Transverse colon (tissue), 4 donors: Measurements from ENCODE around the gene CPAMD8. TPM values are rescaled to one million over a fixed set of nuclear protein-coding genes. Genes with fewer than 3 reads are reported as not detected.

ENCODE experiments used
- DNase-seq: peaks from one replicate; pipeline ENCODE4 v3.0.0-alpha.2; 2019
- H3K27ac ChIP-seq, 4 donors: fragments of 200-600 bp; sonication (generic); 2 replicates each; pipeline ENCODE4 v1.5.1; 2016 to 2018; ENCODE audit warnings: inconsistent platforms in 4 of 4
- H3K27me3 ChIP-seq: fragments of 200-600 bp; sonication (generic); 2 replicates; pipeline ENCODE4 v1.5.1; 2017; ENCODE audit warnings: inconsistent platforms
- H3K36me3 ChIP-seq, 4 donors: fragments of 200-600 bp; sonication (generic); 2 replicates each; pipeline ENCODE4 v1.5.1; 2017 to 2019; ENCODE audit warnings: inconsistent platforms in 4 of 4
- H3K4me1 ChIP-seq, 4 donors: fragments of 200-600 bp; sonication (generic); 2 replicates each; pipeline ENCODE4 v1.5.1; 2017 to 2020; ENCODE audit warnings: inconsistent platforms in 4 of 4
- H3K4me3 ChIP-seq, 4 donors: fragments of 200-600 bp; sonication (generic); 1 replicate in 1 of 4; 2 replicates in 3 of 4; pipeline versions ENCODE4 v1.5.1 to v1.6.1; 2017 to 2019; ENCODE audit warnings: inconsistent platforms in 4 of 4
- H3K9me3 ChIP-seq, 2 donors: fragments of 200-600 bp; sonication (generic); 2 replicates each; pipeline ENCODE4 v1.5.1; 2017 to 2019; ENCODE audit warnings: inconsistent platforms in 2 of 2
- EP300 ChIP-seq: sonication (generic); formaldehyde crosslinking; IDR thresholded peaks from one replicate; pipeline ENCODE4 v1.6.1; 2017; ENCODE audit warnings: antibody characterized with exemption, low read depth
- POLR2A ChIP-seq: fragments of 450-650 bp; IDR thresholded peaks from one replicate; pipeline ENCODE4 v1.6.1; 2016; ENCODE audit warnings: antibody characterized with exemption, mild to moderate bottlenecking, moderate library complexity
- POLR2AphosphoS5 ChIP-seq, 3 donors: sonication (generic); formaldehyde crosslinking; IDR thresholded peaks; one replicate each; pipeline ENCODE4 v1.6.1; 2016; ENCODE audit warnings: antibody characterized with exemption in 3 of 3
- WGBS, 2 donors: methylation state at CpG; one replicate each; pipeline ENCODE4 v1.1.5; 2018; ENCODE audit warnings: low coverage in 1 of 2; 5-methylcytosine and 5-hydroxymethylcytosine counted together
- in situ Hi-C, 4 donors: fragments of 200-750 bp; cut with MboI; loops; one replicate each; pipeline versions ENCODE4 v1.15.0 to v1.15.1; 2017; ENCODE audit warnings: low sequenced_read_pairs in 3 of 4, low pct_ligation_motif_present in 1 of 4, low pct_unique_long_range_greater_than_20kb in 1 of 4
- intact Hi-C: fragments of 100-400 bp; cut with DNase I; formaldehyde crosslinking; loops from one replicate; pipeline ENCODE4 v1.15.1; 2023; ENCODE audit warnings: low total_unique reads
- total RNA-seq, 4 donors: library from RNA; depleted of rRNA; stranded (reverse); fragments of >200 nt; gene quantifications; one replicate each; pipeline ENCODE4 v1.1.0, GENCODE V29; 2016
- TF ChIP-seq, protein P1 (sequence below), 5 experiments: fragments of 200-600 bp in 3 of 5; fragments of 450-650 bp in 2 of 5; sonication (generic) in 3 of 5; IDR thresholded peaks; 1 replicate in 2 of 5; 2 replicates in 3 of 5; pipeline ENCODE4 v1.5.1; 2016 to 2017; ENCODE audit warnings: antibody characterized with exemption in 5 of 5, inconsistent platforms in 3 of 5, mild to moderate bottlenecking in 2 of 5, moderate library complexity in 1 of 5

The CPAMD8 gene
- total RNA-seq, 4 donors from 2014 or later = 1.4 to 20.9 (median 7.7) TPM

GRCh38 chr19:16904599-16904998 is 122.0 kb downstream of the CPAMD8 start:
- H3K4me3 ChIP-seq = no peak overlapping the region
- no peaks in the 10 kb centered on the region for H3K36me3 ChIP-seq
- WGBS, 2 donors = 70% methylated on average over 5 of the region's 5 CpGs; no CpG with 5 or more reads in 1 of the 2 donors
- in situ Hi-C loops = loop anchor here in 1 of 4 donors (10.0 kb wide), 1 partner anchor 120 kb away; no protein-coding TSS in a partner anchor
- no peaks in the 10 kb centered on the region for H3K27me3 ChIP-seq
- H3K4me1 ChIP-seq = no peaks in the 10 kb centered on the region
- no peak overlapping the region for H3K27ac ChIP-seq
- TF ChIP-seq EP300 (no peak), POLR2A (no peak), POLR2AphosphoS5 (IDR thresholded peaks at IDR 0.05) (no peak)
- TF ChIP-seq, protein P1, sequence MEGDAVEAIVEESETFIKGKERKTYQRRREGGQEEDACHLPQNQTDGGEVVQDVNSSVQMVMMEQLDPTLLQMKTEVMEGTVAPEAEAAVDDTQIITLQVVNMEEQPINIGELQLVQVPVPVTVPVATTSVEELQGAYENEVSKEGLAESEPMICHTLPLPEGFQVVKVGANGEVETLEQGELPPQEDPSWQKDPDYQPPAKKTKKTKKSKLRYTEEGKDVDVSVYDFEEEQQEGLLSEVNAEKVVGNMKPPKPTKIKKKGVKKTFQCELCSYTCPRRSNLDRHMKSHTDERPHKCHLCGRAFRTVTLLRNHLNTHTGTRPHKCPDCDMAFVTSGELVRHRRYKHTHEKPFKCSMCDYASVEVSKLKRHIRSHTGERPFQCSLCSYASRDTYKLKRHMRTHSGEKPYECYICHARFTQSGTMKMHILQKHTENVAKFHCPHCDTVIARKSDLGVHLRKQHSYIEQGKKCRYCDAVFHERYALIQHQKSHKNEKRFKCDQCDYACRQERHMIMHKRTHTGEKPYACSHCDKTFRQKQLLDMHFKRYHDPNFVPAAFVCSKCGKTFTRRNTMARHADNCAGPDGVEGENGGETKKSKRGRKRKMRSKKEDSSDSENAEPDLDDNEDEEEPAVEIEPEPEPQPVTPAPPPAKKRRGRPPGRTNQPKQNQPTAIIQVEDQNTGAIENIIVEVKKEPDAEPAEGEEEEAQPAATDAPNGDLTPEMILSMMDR (IDR thresholded peaks at IDR 0.05) = no peak
- intact Hi-C loops = no loop called here
- no peaks in the 10 kb centered on the region for H3K9me3 ChIP-seq
- no peak for DNase-seq

- Histone ChIP-seq H3K27ac (no peak overlapping the region), H3K9me3 (no peaks in the 10 kb centered on the region), H3K4me1 (peaks cover 0 to 3% (median 0%) of the 10 kb centered on the region in 4 donors), H3K27me3 (no peaks in the 10 kb centered on the region), H3K36me3 (no peaks in the 10 kb centered on the region), H3K4me3 (no peak overlapping the region)
- in situ Hi-C loops (loop anchor here in 1 of 4 donors (10.0 kb wide), 1 partner anchor 119 kb away; no protein-coding TSS in a partner anchor), intact Hi-C loops (no loop called here)
- TF ChIP-seq EP300 (no peak), POLR2A (no peak), POLR2AphosphoS5 (IDR thresholded peaks at IDR 0.05) (no peak)
- TF ChIP-seq, protein P1 (IDR thresholded peaks at IDR 0.05) = no peak
- 84% methylated on average over 7 of the region's 7 CpGs; no CpG with 5 or more reads in 1 of the 2 donors for WGBS, 2 donors
- DNase-seq = no peak
Measured at GRCh38 chr19:16903347-16903746, 123.3 kb downstream of the CPAMD8 start.

GRCh38 chr19:16902545-16902944 is 124.1 kb downstream of the CPAMD8 start:
- Histone ChIP-seq H3K9me3 (no peaks in the 10 kb centered on the region), H3K4me3 (no peak overlapping the region), H3K27me3 (no peaks in the 10 kb centered on the region), H3K27ac (no peak overlapping the region), H3K36me3 (no peaks in the 10 kb centered on the region), H3K4me1 (peaks cover 0 to 9% (median under 1%) of the 10 kb centered on the region in 4 donors)
- in situ Hi-C loops = loop anchor here in 1 of 4 donors (10.0 kb wide), 1 partner anchor 118 kb away; no protein-coding TSS in a partner anchor
- TF ChIP-seq POLR2AphosphoS5 (IDR thresholded peaks at IDR 0.05) (no peak), POLR2A (no peak), EP300 (no peak)
- TF ChIP-seq, protein P1 (IDR thresholded peaks at IDR 0.05) = no peak
- WGBS, 2 donors = 89 to 93% methylated on average over 3 to 8 of the region's 12 CpGs
- intact Hi-C loops = no loop called here
- DNase-seq = no peak

- no peak overlapping the region for H3K27ac ChIP-seq
- DNase-seq = no peak
- H3K4me3 ChIP-seq = no peak overlapping the region
- no peaks in the 10 kb centered on the region for H3K27me3 ChIP-seq
- WGBS, 2 donors = 86 to 93% methylated on average over 9 to 12 of the region's 19 CpGs
- intact Hi-C loops (no loop called here), in situ Hi-C loops (loop anchor here in 1 of 4 donors (10.0 kb wide), 1 partner anchor 117 kb away; no protein-coding TSS in a partner anchor)
- H3K36me3 ChIP-seq = no peaks in the 10 kb centered on the region
- TF ChIP-seq, protein P1 (IDR thresholded peaks at IDR 0.05) = no peak
- TF ChIP-seq EP300 = no peak
- no peak for TF ChIP-seq POLR2AphosphoS5 (IDR thresholded peaks at IDR 0.05)
- TF ChIP-seq POLR2A = no peak
- H3K9me3 ChIP-seq = no peaks in the 10 kb centered on the region
- H3K4me1 ChIP-seq = peaks cover 0 to 9% (median 2%) of the 10 kb centered on the region in 4 donors
Measured at GRCh38 chr19:16901491-16902175, 125.0 kb downstream of the CPAMD8 start.
